T-helper 2 cell treated with Interferon-gamma antibody and Interleukin-4, amounts not matched to agents 100 ng/mL and 5 ng/mL, for 36 hours (primary cell): ENCODE results near the gene USP2. TPM values are rescaled to one million over a fixed set of nuclear protein-coding genes. Genes with fewer than 3 reads are reported as not detected.

Experiments
- intact Hi-C: fragments of 100-400 bp; cut with micrococcal nuclease; formaldehyde crosslinking; loops from one replicate; pipeline ENCODE4 v1.15.1; 2023
- total RNA-seq: library from RNA; stranded (reverse); gene quantifications from 2 replicates; pipeline ENCODE4 v1.2.3, GENCODE V29; 2022

Gene USP2
- total RNA-seq, 1 donor from 2014 or later: 0.41 TPM

DNA sequence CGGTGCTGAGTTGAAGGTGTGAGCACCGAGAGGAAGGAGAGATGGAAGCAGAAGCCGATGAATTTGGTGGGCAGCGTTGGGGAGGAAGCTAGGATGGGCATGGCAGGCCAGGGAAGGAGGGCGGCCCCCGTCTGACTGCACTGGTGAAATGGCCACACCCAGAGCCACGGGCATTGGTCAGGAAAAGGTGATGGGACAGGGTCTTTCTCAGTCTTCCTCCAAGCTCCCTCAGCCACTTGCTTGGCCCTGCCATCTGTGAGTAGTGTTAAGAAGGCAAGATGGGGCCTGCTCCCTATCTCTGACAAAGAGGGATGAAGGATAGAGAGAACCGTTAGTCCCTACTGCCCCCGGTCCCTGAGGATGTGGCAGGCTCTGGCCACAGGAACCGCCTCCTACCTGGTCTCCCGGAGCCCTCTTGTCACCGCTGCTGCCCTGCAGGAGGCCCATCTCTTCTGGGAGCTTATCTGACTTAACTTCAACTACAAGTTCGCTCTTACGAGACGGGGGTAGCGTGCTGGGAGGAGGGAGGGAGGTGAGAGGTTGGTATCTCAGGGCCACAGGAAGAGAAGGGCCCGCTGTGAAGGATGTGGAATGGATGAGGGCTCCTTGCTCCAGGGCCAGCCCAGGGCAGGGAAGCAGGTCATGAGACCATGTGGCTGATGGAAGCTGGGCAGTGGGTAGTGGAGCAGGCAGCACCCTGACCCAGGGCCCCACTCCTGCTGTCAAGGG lies 71.4 kb downstream of the USP2 start:
- intact Hi-C loops: no loop called here

DNA sequence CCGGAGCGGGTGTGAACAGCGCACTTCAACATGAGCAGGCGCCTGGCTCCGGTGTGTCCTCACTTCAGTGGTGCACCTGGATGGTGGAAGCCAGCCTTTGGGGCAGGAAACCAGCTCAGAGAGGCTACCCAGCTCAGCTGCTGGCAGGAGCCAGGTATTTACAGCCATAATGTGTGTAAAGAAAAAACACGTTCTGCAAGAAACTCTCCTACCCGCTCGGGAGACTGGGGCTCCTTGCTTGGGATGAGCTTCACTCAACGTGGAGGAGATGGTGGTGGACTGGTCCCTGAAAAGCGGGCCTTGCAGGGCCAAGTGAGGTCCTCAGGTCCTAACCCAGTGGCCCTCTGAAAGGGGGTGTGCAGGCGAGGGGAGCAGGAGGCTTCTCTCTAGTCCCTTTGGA lies 72.1 kb downstream of the USP2 start:
- intact Hi-C loops: no loop called here

DNA sequence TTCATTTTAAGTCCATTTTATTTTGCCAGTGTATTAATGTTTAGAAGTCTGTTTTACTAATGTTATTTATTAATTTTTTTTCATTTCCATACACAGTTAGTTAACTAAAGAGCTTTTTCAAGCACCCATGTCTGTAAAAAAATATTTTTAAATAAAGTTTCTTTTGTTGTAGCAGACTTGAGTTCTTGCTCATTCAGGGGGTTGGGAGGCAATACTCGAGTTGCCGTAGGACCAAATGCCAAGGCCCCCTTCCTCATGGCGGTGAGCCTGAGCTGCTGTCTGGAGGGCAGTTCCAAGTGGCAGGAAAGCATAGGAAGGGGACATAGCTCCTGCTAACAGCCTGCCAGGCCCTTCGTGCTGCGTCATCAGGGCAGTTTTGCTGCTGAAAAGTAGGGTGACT lies 73.5 kb downstream of the USP2 start:
- intact Hi-C loops: no loop called here

DNA sequence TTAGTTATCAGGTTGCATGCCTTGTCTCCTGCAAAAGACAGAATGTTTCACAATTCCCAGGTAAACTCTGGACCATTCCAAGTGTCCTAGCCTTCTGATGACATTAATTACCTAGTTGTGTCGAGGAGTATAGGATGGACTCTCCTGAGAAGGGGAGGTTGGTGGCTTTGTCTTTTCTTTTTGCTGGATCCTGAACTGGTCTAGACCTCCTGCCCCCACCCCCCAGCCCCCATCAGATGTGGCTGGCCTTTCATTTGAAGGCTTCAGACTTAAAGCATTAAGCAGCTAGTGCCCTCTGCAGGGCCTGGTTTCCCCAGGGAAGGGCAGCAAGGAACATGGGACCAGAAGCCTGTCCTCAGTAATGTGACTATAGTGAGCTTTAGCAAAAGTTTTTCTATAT lies 74.3 kb downstream of the USP2 start:
- intact Hi-C loops: no loop called here

DNA sequence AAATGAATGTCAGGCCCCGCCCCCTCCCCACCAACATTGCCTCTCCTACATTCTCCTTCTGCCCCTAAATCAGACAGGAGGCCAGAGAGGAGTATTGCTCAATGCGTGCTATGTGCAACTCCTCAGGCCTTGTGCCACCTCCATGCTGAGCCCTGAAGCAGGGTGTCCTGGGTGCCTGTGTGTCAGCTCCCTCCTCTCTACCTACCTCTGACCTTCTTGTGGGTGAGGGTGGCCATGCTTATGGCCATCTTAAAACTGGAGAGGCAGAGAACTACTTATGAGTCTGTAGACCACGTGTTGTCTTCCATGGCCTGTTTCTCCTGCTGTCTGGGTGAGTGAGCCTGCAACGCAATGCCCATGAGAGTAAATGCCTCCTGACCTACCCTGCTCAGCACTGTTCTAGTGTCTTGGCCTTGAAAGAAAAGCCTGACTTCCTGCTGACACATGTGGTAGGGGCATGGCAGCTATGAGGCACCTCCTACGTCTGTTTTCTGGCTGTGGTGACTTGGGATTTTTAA lies 75.1 kb downstream of the USP2 start:
- intact Hi-C loops: no loop called here

DNA sequence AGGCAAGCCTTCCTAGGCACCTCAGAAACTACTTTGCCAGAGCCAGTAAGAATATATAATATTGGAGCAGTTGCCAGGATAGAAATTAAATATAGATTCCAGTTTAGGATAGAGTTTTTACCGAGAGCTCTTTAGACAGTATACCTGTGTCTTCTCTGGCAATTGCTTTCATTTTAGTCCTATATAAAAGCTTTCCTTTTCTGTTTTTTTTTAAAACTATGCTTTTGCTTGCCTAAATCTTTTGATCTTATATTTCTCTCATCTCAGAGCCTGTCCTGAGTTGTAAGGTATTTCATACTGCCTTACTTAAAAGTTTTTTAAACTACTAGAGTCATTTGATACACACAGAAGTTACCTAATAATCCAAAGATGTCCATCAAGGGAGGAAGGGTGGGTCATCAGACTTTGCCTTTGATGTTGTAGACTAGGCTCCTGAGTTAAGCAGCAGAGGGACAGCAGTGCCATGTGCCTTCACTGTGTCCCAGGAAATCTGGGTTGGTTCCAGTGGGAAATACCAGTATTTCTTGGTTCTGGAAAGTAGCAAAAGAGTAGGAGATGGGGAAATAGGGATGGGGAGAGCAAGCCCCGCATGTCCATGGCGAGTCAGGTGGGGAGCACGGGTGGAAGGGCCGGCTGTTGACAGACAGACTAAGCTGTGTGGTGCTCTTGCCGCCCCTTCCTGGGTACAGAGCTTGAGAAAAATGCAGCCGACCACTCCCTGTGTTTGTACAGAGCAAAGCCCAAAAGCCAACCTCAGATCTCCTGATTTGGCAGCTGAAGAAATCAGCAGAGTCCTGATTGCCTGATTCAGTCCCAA lies 75.7 kb downstream of the USP2 start:
- intact Hi-C loops: no loop called here

Other genes starting within 250 kb of the USP2 start
- 0.07 and 0.48 TPM in 2 replicates for gene ABCG4, start 232.6 kb downstream of the USP2 start, total RNA-seq
- gene NLRX1, start 213.0 kb downstream of the USP2 start, total RNA-seq: 23.7 TPM in 2 replicates
- 0.14 and 0.23 TPM in 2 replicates for gene NHERF4, start 196.2 kb downstream of the USP2 start, total RNA-seq
- 41.1 and 43.4 TPM in 2 replicates for gene CBL, start 175.4 kb downstream of the USP2 start, total RNA-seq
- gene MCAM, start 64.6 kb downstream of the USP2 start, total RNA-seq: 2.0 and 2.5 TPM in 2 replicates
- gene RNF26, start 47.2 kb downstream of the USP2 start, total RNA-seq: 33.0 and 34.3 TPM in 2 replicates
- not detected in 2 replicates for gene C1QTNF5, start 40.8 kb downstream of the USP2 start, total RNA-seq
- gene MFRP, start 35.0 kb downstream of the USP2 start, total RNA-seq: not detected in 2 replicates
- 10.3 and 11.3 TPM in 2 replicates for gene THY1, start 41.5 kb upstream of the USP2 start, total RNA-seq